Ishikawa (cell line): ENCODE data around the gene S100A5.

Experiments
- CEBPB ChIP-seq: IDR thresholded peaks from 2 replicates; pipeline ENCODE4 v1.6.1; 2012
- CREB1 ChIP-seq: IDR thresholded peaks from 2 replicates; pipeline ENCODE4 v1.6.1; 2012; ENCODE audit warnings: low read depth
- EGR1 ChIP-seq: IDR thresholded peaks from 2 replicates; pipeline ENCODE4 v1.6.1; 2012
- EP300 ChIP-seq: IDR thresholded peaks from 2 replicates; pipeline ENCODE4 v1.6.1; 2012; ENCODE audit warnings: borderline replicate concordance
- FOXM1 ChIP-seq: IDR thresholded peaks from 2 replicates; pipeline ENCODE4 v1.6.1; 2012; ENCODE audit warnings: low read depth, borderline replicate concordance
- MAX ChIP-seq: IDR thresholded peaks from 2 replicates; pipeline ENCODE4 v1.6.1; 2012
- NFIC ChIP-seq: IDR thresholded peaks from 2 replicates; pipeline ENCODE4 v1.6.1; 2012
- RAD21 ChIP-seq: IDR thresholded peaks from 2 replicates; pipeline ENCODE4 v1.6.1; 2012; ENCODE audit warnings: low read depth
- REST ChIP-seq: IDR thresholded peaks from 2 replicates; pipeline ENCODE4 v1.6.1; 2012; ENCODE audit warnings: low read depth, mild to moderate bottlenecking
- TAF1 ChIP-seq: IDR thresholded peaks from 2 replicates; pipeline ENCODE4 v1.6.1; 2012; ENCODE audit warnings: low read depth, mild to moderate bottlenecking
- TCF12 ChIP-seq: IDR thresholded peaks from 2 replicates; pipeline ENCODE4 v1.6.1; 2012; ENCODE audit warnings: low read depth
- TEAD4 ChIP-seq: IDR thresholded peaks from 2 replicates; pipeline ENCODE4 v1.6.1; 2012
- USF1 ChIP-seq: IDR thresholded peaks from 2 replicates; pipeline ENCODE4 v1.6.1; 2012
- YY1 ChIP-seq: IDR thresholded peaks from 2 replicates; pipeline ENCODE4 v1.6.1; 2012; ENCODE audit warnings: low read depth

GRCh38 chr1:153553830-153554541, 13.3 kb upstream of the S100A5 start:
- no peak for TF ChIP-seq EP300
- no peak for TF ChIP-seq NFIC
- TF ChIP-seq CEBPB = no peak
- TF ChIP-seq FOXM1 = no peak
- no peak for TF ChIP-seq REST
- TF ChIP-seq CREB1 = no peak
- no peak for TF ChIP-seq USF1
- no peak for TF ChIP-seq YY1
- no peak for TF ChIP-seq MAX
- TF ChIP-seq RAD21 = no peak
- no peak for TF ChIP-seq TEAD4
- no peak for TF ChIP-seq EGR1
- no peak for TF ChIP-seq TAF1
- TF ChIP-seq TCF12 = no peak
